Activated B cell treated with CpG ODN at 0.5 μM for 24 hours (primary cell): ENCODE results near the gene FBXW8. TPM values are rescaled to one million over a fixed set of nuclear protein-coding genes. Genes with fewer than 3 reads are reported as not detected.

Experiments used
- ATAC-seq: fragments of 200-7000 bp; cut with Tn5 transposase; one replicate; pipeline ENCODE4 v1.10.0; 2021; ENCODE audit warnings: low read depth, mild to moderate bottlenecking, moderate library complexity
- CTCF ChIA-PET: fragments of 350-600 bp; sonication (Branson Sonifier 250); formaldehyde crosslinking; loops from one replicate; lab custom pipeline; 2021; ENCODE audit warnings: antibody characterized with exemption; lab: Charles Lee
- POLR2A ChIA-PET: fragments of 350-600 bp; sonication (Branson Sonifier 250); formaldehyde crosslinking; loops from one replicate; lab custom pipeline; 2021; ENCODE audit warnings: antibody characterized with exemption; lab: Charles Lee
- DNase-seq: peaks from one replicate; pipeline ENCODE4 v3.0.0; 2022
- H3K27ac Mint-ChIP-seq: one replicate; pipeline ENCODE4 v1.8.0; 2020; ENCODE audit warnings: mixed read lengths
- H3K27me3 Mint-ChIP-seq: one replicate; pipeline ENCODE4 v1.8.0; 2021; ENCODE audit warnings: mixed read lengths
- H3K36me3 Mint-ChIP-seq: one replicate; pipeline ENCODE4 v1.8.0; 2021; ENCODE audit warnings: low read depth, mixed read lengths
- H3K4me1 Mint-ChIP-seq: one replicate; pipeline ENCODE4 v1.8.0; 2021; ENCODE audit warnings: mixed read lengths
- H3K4me3 Mint-ChIP-seq: one replicate; pipeline ENCODE4 v1.8.0; 2020; ENCODE audit warnings: mild to moderate bottlenecking, mixed read lengths
- H3K9me3 Mint-ChIP-seq: one replicate; pipeline ENCODE4 v1.8.0; 2020; ENCODE audit warnings: mixed read lengths
- intact Hi-C: fragments of 100-400 bp; cut with micrococcal nuclease; formaldehyde crosslinking; loops from one replicate; pipeline ENCODE4 v1.15.1; 2024
- total RNA-seq: library from RNA; stranded (reverse); gene quantifications from 2 replicates; pipeline ENCODE4 v1.2.3, GENCODE V29; 2022
- TF ChIP-seq, protein P1 (sequence below): fragments of 200-600 bp; IDR thresholded peaks from one replicate; pipeline ENCODE4 v1.8.0; 2022; ENCODE audit warnings: antibody characterized with exemption, mild to moderate bottlenecking

Gene FBXW8
- total RNA-seq, 1 donor from 2014 or later = 17.6 TPM

GRCh38 chr12:117027251-117028086 lies 116.7 kb downstream of the FBXW8 start:
- POLR2A ChIA-PET = no interaction called here
- peaks cover 19% of the 10 kb centered on the region for H3K4me1 Mint-ChIP-seq

DNA sequence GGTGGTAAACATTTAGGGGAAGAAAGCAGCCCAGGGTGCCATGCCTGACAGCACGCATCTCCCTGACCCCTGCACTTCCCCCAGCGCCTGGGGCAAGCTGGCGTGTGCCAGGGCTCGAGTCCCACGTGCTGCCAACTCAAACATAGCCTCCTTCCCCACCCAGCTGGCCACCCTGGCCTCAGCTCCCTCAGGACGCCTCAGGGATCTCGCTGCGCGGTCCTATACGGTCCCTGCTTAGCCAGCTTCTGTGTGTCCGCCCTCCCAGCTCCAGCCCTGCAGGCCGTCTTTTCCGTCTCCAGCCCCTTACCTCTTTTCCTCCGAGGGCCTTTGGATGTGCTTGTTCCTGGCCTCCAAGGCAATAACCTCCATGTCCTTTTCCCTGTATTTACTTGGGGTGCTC lies 117.5 kb downstream of the FBXW8 start:
- Mint-ChIP-seq H3K4me3 (no peak overlapping the region), H3K36me3 (peaks cover 64% of the 10 kb centered on the region), H3K4me1 (peaks cover 22% of the 10 kb centered on the region), H3K27ac (no peak overlapping the region), H3K27me3 (peaks cover 3% of the 10 kb centered on the region), H3K9me3 (no peaks in the 10 kb centered on the region)
- DNase-seq = no peak
- ATAC-seq = no peak
- ChIA-PET CTCF (interaction anchor here (4.0 kb wide), 1 partner anchor 92 kb away, joined by 32 read pairs; no protein-coding TSS in a partner anchor), POLR2A (no interaction called here)
- intact Hi-C loops = no loop called here
- TF ChIP-seq, protein P1, sequence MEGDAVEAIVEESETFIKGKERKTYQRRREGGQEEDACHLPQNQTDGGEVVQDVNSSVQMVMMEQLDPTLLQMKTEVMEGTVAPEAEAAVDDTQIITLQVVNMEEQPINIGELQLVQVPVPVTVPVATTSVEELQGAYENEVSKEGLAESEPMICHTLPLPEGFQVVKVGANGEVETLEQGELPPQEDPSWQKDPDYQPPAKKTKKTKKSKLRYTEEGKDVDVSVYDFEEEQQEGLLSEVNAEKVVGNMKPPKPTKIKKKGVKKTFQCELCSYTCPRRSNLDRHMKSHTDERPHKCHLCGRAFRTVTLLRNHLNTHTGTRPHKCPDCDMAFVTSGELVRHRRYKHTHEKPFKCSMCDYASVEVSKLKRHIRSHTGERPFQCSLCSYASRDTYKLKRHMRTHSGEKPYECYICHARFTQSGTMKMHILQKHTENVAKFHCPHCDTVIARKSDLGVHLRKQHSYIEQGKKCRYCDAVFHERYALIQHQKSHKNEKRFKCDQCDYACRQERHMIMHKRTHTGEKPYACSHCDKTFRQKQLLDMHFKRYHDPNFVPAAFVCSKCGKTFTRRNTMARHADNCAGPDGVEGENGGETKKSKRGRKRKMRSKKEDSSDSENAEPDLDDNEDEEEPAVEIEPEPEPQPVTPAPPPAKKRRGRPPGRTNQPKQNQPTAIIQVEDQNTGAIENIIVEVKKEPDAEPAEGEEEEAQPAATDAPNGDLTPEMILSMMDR = no peak

More at GRCh38 chr12:117027251-117028086, 116.7 kb downstream of the FBXW8 start:
- H3K36me3 Mint-ChIP-seq = peaks cover 71% of the 10 kb centered on the region
- H3K4me3 Mint-ChIP-seq = no peak overlapping the region
- ATAC-seq (no peak), DNase-seq (no peak)
- TF ChIP-seq, protein P1 = no peak
- H3K27me3 Mint-ChIP-seq = peaks cover under 1% of the 10 kb centered on the region
- H3K9me3 Mint-ChIP-seq = no peaks in the 10 kb centered on the region
- CTCF ChIA-PET = interaction anchor here (4.0 kb wide), 1 partner anchor 92 kb away, joined by 32 read pairs; no protein-coding TSS in a partner anchor
- intact Hi-C loops = no loop called here
- no peak overlapping the region for H3K27ac Mint-ChIP-seq

GRCh38 chr12:117030187-117030900 lies 119.6 kb downstream of the FBXW8 start:
- Mint-ChIP-seq H3K36me3 (peaks cover 47% of the 10 kb centered on the region), H3K4me1 (peaks cover 24% of the 10 kb centered on the region), H3K9me3 (no peaks in the 10 kb centered on the region), H3K27ac (no peak overlapping the region), H3K4me3 (no peak overlapping the region), H3K27me3 (peaks cover 14% of the 10 kb centered on the region)
- CTCF ChIA-PET = no interaction called here
- TF ChIP-seq, protein P1 = no peak
- intact Hi-C loops = no loop called here
- ATAC-seq = no peak
- DNase-seq = no peak
- POLR2A ChIA-PET = no interaction called here

DNA sequence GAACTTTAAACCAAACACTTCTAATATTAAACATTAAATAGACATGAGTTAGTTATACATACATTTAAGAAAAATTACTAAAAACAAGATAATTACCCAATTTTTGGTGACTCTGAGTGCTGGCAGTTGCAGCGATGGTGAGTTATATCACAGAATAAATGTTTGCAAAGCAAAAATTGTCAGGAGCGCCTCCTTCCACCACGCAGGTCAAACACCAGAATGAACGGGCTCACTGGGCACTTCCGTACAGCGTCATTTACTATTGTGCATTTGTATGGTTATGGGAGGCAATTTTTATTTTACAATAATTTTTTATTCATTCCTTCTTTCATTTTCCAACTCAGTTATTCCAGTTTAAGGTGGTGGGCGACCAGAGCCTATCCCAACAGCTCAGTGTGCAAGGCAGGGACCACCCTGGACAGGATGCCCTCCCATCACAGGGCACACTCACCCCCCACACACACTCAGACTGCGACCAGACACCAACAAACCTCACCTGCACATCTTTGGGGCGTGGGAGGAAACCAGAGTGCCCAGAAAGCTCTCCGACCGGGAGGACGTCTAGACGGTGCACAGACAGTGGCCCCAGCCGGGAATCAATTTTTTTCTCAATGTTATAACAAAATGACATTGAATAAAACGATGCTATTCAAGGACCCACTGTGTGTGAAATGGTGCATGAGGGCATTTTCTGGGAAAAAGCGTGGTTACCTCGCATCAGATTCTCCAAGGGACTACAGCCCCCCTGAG lies 121.3 kb downstream of the FBXW8 start:
- TF ChIP-seq, protein P1 = no peak
- peak overlapping the region; percentile 25 for H3K4me3 Mint-ChIP-seq
- peaks cover 34% of the 10 kb centered on the region for H3K36me3 Mint-ChIP-seq
- intact Hi-C loops = no loop called here
- H3K27ac Mint-ChIP-seq = no peak overlapping the region
- ATAC-seq (no peak), DNase-seq (peak; percentile 12)
- H3K27me3 Mint-ChIP-seq = peaks cover 14% of the 10 kb centered on the region
- POLR2A ChIA-PET = no interaction called here
- no peaks in the 10 kb centered on the region for H3K9me3 Mint-ChIP-seq
- CTCF ChIA-PET = no interaction called here
- H3K4me1 Mint-ChIP-seq = peaks cover 21% of the 10 kb centered on the region
